HFFc6 (cell line): ENCODE results near the gene BCO1. TPM values are rescaled to one million over a fixed set of nuclear protein-coding genes. Genes with fewer than 3 reads are reported as not detected.

Experiments used
- DNase-seq: peaks from one replicate; pipeline ENCODE4 v3.0.0-alpha.2; 2018
- H3K27ac Mint-ChIP-seq: 2 replicates; pipeline ENCODE4 v1.8.0; 2020; ENCODE audit warnings: mild to moderate bottlenecking, mixed read lengths
- H3K27me3 Mint-ChIP-seq: 2 replicates; pipeline ENCODE4 v1.8.0; 2021; ENCODE audit warnings: mild to moderate bottlenecking, moderate library complexity, mixed read lengths; ENCODE audit not compliant: insufficient read depth
- H3K36me3 Mint-ChIP-seq: 2 replicates; pipeline ENCODE4 v1.8.0; 2021; ENCODE audit warnings: low read depth, mixed read lengths
- H3K4me1 Mint-ChIP-seq: 2 replicates; pipeline ENCODE4 v1.8.0; 2020; ENCODE audit warnings: low read depth, mixed read lengths
- H3K4me3 Mint-ChIP-seq: 2 replicates; pipeline ENCODE4 v1.8.0; 2020; ENCODE audit warnings: mild to moderate bottlenecking, moderate library complexity, mixed read lengths
- H3K9me3 Mint-ChIP-seq: 2 replicates; pipeline ENCODE4 v1.8.0; 2020; ENCODE audit warnings: mild to moderate bottlenecking, mixed read lengths
- total RNA-seq, 6 experiments: library from RNA; stranded (reverse); fragmentation: NEBNext Ultra II Directional; extraction: Animal tissue kit (Norgen Biotek cat#: 25700); gene quantifications; 2 replicates in 1 of 6; 3 replicates in 5 of 6; pipeline ENCODE4 v1.2.3, GENCODE V29; 2021
- TF ChIP-seq, protein P1 (sequence below): fragments of 200-600 bp; sonication (generic); IDR thresholded peaks from 2 replicates; pipeline ENCODE4 v1.5.0; 2021; ENCODE audit warnings: antibody characterized with exemption, mild to moderate bottlenecking

BCO1 gene
- total RNA-seq, 6 experiments from 2014 or later: not detected

- TF ChIP-seq, protein P1, sequence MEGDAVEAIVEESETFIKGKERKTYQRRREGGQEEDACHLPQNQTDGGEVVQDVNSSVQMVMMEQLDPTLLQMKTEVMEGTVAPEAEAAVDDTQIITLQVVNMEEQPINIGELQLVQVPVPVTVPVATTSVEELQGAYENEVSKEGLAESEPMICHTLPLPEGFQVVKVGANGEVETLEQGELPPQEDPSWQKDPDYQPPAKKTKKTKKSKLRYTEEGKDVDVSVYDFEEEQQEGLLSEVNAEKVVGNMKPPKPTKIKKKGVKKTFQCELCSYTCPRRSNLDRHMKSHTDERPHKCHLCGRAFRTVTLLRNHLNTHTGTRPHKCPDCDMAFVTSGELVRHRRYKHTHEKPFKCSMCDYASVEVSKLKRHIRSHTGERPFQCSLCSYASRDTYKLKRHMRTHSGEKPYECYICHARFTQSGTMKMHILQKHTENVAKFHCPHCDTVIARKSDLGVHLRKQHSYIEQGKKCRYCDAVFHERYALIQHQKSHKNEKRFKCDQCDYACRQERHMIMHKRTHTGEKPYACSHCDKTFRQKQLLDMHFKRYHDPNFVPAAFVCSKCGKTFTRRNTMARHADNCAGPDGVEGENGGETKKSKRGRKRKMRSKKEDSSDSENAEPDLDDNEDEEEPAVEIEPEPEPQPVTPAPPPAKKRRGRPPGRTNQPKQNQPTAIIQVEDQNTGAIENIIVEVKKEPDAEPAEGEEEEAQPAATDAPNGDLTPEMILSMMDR: no peak
- DNase-seq: no peak
- H3K36me3 Mint-ChIP-seq: peaks cover 6% of the 10 kb centered on the region; the same call in 1 of the 2 replicates
- no peaks in the 10 kb centered on the region for H3K9me3 Mint-ChIP-seq
- H3K4me3 Mint-ChIP-seq: no peak overlapping the region
- peaks cover 10% of the 10 kb centered on the region for H3K4me1 Mint-ChIP-seq
- no peak overlapping the region for H3K27ac Mint-ChIP-seq
- H3K27me3 Mint-ChIP-seq: no peaks in the 10 kb centered on the region
Observed at GRCh38 chr16:81329947-81330346, 91.5 kb downstream of the BCO1 start.

GRCh38 chr16:81333356-81333755 lies 94.9 kb downstream of the BCO1 start:
- TF ChIP-seq, protein P1: no peak
- Mint-ChIP-seq H3K4me3 (no peak overlapping the region), H3K9me3 (no peaks in the 10 kb centered on the region), H3K4me1 (peaks cover 16% of the 10 kb centered on the region), H3K36me3 (peaks cover 6% of the 10 kb centered on the region), H3K27ac (no peak overlapping the region), H3K27me3 (no peaks in the 10 kb centered on the region)
- DNase-seq: no peak

- peak overlapping the region; percentile 34 for H3K27ac Mint-ChIP-seq
- H3K4me3 Mint-ChIP-seq: no peak overlapping the region
- no peak for DNase-seq
- H3K4me1 Mint-ChIP-seq: peaks cover 16% of the 10 kb centered on the region
- no peaks in the 10 kb centered on the region; the same call in 1 of the 2 replicates for H3K9me3 Mint-ChIP-seq
- peaks cover 10% of the 10 kb centered on the region for H3K36me3 Mint-ChIP-seq
- H3K27me3 Mint-ChIP-seq: no peaks in the 10 kb centered on the region
- TF ChIP-seq, protein P1: no peak
Observed at GRCh38 chr16:81335669-81336068, 97.2 kb downstream of the BCO1 start.

- H3K27ac Mint-ChIP-seq: no peak overlapping the region
- H3K27me3 Mint-ChIP-seq: no peaks in the 10 kb centered on the region
- peaks cover 16% of the 10 kb centered on the region for H3K4me1 Mint-ChIP-seq
- H3K36me3 Mint-ChIP-seq: peaks cover 16% of the 10 kb centered on the region
- no peak overlapping the region for H3K4me3 Mint-ChIP-seq
- no peak for DNase-seq
- TF ChIP-seq, protein P1: no peak
- H3K9me3 Mint-ChIP-seq: no peaks in the 10 kb centered on the region; the same call in 1 of the 2 replicates
Observed at GRCh38 chr16:81337097-81337496, 98.6 kb downstream of the BCO1 start.

Other genes starting within 250 kb of the BCO1 start
- 10 to 100 TPM; 64.7 to 82.7 (median 74.8) TPM for gene CMC2, start 231.8 kb upstream of the BCO1 start, total RNA-seq
- gene CENPN, start 231.5 kb upstream of the BCO1 start, total RNA-seq: 10 to 100 TPM; 32.3 to 52.3 (median 50.8) TPM
- gene ATMIN, start 202.8 kb upstream of the BCO1 start, total RNA-seq: 10 to 100 TPM; 24.3 to 35.6 (median 29.7) TPM
- 1 to 10 TPM in 1 of 6 experiments, under 1 TPM in 5; 0.23 to 1.2 (median 0.35) TPM for gene C16orf46, start 161.5 kb upstream of the BCO1 start, total RNA-seq
- gene GCSH, start 142.3 kb upstream of the BCO1 start, total RNA-seq: 10 to 100 TPM; 23.6 to 36.1 (median 31.3) TPM
- 1 to 10 TPM; 5.6 to 8.6 (median 6.2) TPM for gene GAN, start 76.3 kb downstream of the BCO1 start, total RNA-seq
- gene CMIP, start 206.1 kb downstream of the BCO1 start, total RNA-seq: 10 to 100 TPM; 35.9 to 48.0 (median 43.5) TPM